Posterior vena cava (tissue), 2 donors: ENCODE results near the gene ABCC3. TPM values are rescaled to one million over a fixed set of nuclear protein-coding genes. Genes with fewer than 3 reads are reported as not detected.

Experiments
- DNase-seq: peaks from one replicate; pipeline ENCODE4 v3.0.0-alpha.2; 2020; ENCODE audit warnings: low spot score
- intact Hi-C, 2 donors: fragments of 100-400 bp; cut with DNase I; formaldehyde crosslinking; loops; one replicate each; pipeline versions ENCODE4 v1.14.1 to v1.14.2; 2022 to 2023
- total RNA-seq, 2 donors: library from RNA; stranded (reverse); fragmentation: NEBNext Ultra II Directional; extraction: Animal tissue kit (Norgen Biotek cat#: 25700); gene quantifications; one replicate each; pipeline ENCODE4 v1.2.1, GENCODE V29; 2021
- donor health status: DM: yes; HTN: yes; CAD: no.
- donor health status: DM: yes; HTN: yes; CAD: no.

The ABCC3 gene
- total RNA-seq, 2 donors from 2014 or later: 13.1 to 19.8 TPM

DNA sequence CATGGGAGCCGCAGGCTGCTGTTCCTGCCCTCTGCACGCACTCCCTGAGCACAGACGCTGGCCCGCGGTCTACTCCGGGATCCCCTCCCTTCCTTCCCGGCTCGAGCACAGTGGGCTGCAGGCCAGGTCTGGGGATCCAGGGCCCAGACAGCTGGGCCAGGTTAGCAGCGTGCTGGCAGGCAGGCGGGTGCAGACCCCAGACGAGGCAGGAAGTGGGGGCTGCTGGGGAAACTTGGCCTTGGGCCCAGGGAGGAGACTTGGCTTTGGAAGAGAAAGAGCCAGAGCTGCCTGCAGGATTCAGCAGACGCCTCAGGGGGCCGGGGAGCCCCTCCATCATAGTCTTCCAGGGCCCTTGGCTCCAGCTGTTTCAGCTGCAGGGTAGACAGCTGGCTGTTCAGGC lies 30.2 kb upstream of the ABCC3 start:
- peak; percentile 87 for DNase-seq

DNA sequence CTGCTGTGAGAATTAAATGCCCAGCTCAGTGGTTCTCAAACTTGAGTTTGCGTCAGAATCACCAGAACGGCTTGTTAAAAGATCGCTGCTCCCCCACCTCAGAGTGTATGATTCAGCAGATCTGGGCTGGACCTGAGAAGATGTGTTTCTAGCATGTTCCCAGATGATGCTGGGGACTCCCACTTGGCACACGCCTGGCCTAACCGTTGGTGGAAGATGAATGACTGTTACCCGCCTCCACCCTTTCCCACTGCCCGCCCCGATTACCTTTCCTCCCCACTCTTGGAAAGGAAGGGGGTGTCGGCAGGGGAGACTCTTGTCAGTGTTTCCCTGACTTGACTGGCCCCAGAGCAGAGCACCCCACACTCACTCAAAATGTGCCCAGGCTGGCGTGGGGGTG lies 29.3 kb upstream of the ABCC3 start:
- intact Hi-C loops: no loop called here
- DNase-seq: no peak

More for the DNA sequence above, 30.2 kb upstream of the ABCC3 start:
- intact Hi-C loops: no loop called here

DNA sequence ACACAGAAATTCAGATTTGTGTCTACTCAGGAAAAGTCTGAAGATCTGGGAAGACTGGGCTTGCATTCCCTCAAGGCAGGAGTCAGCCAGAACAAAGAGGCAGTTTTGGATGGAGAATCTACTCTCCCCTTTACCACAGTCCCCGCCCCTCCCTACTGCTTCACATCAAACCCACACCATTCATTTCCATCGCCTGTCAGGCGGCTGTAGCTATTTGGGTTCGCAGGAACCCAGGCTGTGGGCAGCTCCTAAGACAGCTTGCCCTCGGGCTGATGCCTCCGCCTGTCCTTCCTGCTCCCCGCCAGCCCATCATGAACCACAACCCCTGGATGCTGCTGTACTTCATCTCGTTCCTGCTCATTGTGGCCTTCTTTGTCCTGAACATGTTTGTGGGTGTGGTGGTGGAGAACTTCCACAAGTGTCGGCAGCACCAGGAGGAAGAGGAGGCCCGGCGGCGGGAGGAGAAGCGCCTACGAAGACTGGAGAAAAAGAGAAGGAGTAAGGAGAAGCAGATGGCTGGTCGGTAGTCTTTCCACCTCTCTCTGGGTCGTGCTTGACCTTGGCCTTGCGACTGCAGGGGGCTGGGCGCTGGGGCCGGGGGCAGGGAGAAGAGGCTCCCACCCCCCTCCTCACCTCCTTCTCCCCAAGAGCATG lies 27.0 kb upstream of the ABCC3 start:
- no peak for DNase-seq
- intact Hi-C loops: no loop called here

DNA sequence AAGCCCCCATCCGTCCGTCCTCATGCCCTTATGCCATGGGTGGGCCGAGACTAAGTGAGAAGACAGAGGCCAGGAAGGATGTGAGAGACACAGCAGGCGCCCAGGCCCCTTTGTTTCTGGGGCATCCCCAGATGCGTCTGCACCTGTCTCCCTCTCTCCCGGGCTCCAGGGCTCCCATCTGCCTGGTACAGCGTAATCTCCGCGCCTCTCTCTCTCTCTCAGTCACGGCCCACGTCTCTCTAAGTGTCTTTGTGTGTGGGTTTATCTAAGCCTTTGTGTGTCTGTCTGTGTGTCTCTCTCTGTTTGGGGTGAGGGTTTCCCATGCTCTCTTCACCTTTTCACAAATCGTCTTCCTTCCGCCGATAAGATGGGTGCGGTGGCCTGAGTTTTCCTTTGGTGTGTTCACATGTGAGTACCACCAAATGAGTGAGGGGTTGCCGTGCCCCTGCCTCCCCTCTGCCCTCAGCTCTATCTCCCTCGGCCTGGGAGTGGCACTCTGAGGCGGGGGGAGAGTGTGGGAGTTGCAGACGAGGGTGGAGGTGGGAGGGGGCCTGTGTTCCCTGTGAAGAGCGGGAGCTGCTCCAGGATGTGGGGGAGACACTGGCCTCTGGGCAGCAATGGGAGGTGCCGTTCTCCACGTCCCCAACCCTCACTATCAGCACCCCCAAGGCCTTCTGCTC lies 25.8 kb upstream of the ABCC3 start:
- intact Hi-C loops: no loop called here

DNA sequence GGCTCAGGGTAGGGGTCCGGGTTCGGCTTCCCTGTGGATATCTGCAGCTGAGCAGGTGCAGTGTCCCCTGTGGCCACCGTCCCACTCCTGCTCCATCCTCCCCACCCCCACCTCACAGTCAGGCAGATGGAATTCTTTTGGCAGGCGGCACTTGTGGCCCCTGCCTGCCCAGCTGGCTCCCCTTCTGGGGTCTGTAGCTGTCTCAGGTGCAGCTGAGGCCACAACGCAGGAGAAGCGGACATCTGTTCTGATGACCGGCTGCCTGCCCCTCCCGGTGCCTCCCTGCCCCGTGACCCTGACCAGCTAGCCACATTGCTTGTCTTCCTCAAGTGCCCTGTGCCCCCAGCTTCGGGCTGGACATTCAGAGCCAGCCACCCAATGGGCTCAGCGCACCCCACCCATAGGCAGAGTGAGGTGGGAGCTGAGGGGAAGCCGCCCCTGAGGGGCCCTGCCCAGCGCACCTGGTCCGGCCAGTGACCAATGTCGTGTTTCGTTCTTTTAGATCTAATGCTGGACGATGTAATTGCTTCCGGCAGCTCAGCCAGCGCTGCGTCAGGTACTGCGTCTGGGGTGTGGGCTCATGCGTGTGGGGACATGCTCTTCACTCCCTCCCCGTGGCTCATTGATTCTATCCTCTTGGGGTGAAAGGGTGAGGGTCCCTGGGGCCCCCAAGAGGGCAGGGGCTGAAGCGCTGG lies 25.2 kb upstream of the ABCC3 start:
- intact Hi-C loops: no loop called here
- DNase-seq: no peak

More for the DNA sequence above, 25.8 kb upstream of the ABCC3 start:
- no peak for DNase-seq

DNA sequence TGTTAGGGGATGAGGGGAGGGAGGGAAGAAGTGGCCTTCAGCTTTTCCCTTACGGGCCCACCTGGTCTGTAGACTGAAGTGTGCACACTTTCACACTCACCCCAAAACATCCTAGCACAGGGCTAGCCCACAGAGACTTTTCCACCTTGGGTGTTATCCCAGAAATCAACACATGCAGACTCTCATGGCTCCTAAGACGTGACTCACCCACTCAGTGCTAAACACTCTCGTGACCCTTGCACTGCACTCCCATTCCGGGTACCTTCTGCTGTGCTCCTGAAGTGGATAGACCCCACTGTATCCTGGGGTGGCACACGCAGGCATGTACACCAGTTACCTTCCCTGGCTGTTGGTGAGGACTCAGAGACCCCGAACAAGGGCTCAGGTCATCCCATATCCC lies 23.0 kb upstream of the ABCC3 start:
- no peak for DNase-seq
- intact Hi-C loops: no loop called here

DNA sequence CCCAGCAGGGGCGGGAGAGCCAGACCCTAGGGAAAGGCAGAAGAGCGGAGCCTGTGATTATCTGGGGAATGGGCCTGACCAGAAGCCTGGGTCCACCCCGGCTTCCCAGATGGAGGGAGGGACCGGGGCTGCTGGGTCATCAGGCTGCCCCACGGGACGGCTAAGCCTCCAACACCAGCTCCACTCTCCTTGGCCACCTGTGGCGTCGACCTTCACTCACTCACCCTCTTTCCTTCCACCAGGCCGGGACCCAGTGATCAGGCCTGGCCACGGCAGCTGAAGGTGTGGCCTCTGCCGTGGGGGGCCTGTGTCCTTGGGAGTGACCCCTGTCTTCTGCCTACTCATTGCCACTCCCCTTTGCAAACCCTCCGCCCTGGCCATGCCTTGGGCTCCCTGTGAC lies 22.4 kb upstream of the ABCC3 start:
- intact Hi-C loops: no loop called here
- DNase-seq: no peak

DNA sequence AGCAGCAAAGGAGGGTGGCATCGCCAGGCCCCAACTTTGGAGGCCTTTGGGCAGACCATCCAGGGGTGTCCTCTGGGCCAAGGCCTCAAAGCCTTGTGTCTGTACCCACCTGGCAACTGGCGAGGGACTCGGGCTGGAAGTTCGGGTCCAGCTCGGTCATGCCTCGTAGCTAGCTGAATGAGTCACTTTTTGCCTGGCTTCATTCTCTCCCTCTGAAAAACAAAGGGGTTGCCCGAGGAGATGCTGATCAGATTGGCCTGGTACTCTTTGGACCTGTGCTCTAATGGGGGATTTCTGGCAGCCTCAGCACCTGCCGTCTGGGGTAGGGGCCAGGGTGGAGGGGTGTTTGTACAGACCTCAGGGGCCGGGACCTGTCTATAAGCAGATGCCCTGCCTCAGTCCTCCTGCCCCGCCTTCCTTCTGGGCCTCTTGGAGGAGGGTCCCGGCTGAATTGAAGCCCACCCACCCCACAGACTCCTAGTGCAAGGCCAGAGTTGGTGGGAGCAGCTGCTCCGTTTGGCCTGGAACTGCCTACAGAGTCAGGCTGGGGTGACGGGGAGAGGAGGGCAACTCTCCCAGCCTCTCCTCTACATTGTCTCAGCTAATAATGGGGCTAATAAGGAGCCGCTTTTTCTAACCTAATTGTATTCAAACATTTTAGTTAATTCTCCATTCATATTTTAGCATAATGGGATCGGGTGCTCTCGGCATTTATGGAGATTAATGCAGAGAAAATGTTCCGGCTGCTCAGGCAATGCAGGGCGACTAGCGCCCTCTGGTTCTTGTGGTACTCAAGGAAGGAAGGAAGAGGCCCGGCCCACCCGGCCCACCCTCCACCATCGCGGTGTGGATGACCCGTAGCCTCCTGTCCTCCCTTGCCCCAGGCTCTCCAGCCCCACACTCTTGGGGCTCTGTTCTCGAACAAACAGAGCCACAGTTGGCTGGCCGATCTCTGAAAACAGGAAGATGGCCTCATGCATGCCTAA lies 21.4 kb upstream of the ABCC3 start:
- intact Hi-C loops: no loop called here
- DNase-seq: no peak

DNA sequence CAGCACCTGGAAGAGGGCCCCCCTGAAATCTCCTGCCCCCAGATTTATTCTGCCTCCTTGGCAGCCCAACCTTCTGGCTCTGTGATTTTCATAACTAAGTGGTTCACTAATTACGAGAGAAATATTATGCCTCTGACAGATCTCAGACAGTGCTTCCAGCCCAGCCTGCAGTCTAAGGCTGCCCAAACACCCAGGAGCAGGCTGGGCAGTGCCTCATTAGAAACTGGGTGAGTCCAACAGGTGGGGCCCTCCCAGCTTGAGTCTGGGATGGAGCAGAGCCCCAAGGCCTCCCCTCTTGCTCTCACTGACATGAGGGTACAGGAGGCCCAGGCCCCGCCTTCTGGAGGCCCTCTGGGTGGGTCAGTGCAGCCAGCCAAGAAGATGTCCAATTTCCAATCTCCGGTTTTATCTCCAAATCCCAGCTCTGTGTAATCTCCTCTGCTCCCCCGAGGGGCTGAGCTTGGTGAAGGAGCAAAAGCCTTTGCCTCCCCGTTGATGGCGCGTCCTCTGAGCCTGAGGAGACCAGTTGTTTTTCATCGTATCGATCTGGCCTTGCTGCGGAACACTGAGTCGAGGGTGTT lies 20.1 kb upstream of the ABCC3 start:
- intact Hi-C loops: no loop called here
- no peak for DNase-seq

DNA sequence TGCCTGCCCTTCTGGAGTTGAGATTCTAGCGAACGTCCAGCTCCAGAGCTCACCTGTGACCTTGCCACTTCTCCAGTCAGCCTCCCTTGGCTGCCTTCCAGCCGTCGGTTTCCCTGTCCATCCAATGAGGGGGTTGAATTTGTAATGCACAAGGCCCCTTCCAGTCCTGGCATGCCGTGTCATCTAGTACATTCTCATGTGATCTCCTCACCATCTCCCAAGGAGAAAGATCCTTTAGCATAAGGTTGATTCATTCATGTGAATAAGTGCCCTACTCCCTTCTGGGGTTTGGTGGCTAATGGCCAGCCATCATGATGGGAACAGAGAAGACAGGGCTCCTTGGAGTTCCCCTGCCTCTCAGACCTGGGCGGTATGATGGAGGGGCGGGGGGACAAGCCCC lies 18.9 kb upstream of the ABCC3 start:
- intact Hi-C loops: no loop called here
- no peak for DNase-seq

DNA sequence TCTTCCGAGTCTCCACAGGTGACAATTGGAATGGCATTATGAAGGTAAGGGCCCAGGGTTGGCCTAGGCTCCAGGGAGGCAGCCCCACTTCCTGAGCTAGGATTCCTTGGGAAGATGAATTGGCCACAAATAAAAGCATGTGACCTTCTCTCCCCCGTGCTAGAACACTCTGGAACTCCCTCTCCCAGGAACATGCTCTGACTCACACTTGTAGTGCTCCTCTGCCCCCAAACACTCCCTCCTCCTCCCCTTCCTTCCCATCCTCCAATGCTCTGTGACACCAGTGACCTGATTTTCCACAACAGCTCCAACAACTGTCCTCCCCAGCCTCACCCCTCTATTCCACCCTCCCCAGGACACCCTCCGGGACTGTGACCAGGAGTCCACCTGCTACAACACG lies 16.4 kb upstream of the ABCC3 start:
- intact Hi-C loops: no loop called here
- no peak for DNase-seq

DNA sequence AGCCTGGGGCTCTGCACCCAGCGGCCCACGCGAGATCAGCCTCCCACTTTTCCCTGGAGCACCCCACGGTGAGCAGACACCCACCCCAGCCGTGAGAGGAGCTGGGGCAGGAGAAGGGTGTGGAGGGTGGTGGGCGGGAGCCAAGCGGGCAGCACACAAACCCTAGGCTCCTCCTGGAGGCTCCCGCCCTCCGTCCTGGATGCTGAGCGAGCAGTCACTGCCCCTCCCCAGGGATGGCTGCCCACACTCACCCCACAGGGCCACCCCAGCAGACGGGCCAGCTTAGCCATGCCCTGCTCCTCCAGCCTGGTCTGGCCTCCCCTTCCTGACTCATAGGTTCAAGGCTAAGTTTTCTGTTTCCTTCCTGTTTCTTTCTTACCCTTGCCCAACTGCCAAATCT lies 15.7 kb upstream of the ABCC3 start:
- intact Hi-C loops: no loop called here

DNA sequence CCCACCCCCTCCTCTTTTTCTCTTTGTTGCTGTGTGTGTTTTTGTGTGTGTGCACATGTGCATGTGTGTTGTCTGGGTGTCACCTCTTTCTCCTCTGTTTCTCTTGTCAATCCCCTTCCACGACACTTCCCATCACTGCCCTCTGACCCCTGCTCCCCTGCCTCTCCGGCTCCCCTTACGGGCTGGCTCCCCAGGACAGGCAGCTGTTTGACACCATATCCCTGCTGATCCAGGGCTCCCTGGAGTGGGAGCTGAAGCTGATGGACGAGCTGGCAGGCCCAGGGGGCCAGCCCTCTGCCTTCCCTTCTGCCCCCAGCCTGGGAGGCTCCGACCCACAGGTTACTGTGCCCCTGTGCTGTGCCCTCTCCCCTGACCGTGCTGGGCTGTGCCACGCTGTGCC lies 15.2 kb upstream of the ABCC3 start:
- intact Hi-C loops: no loop called here
- DNase-seq: no peak

More for the DNA sequence above, 15.7 kb upstream of the ABCC3 start:
- DNase-seq: no peak

DNA sequence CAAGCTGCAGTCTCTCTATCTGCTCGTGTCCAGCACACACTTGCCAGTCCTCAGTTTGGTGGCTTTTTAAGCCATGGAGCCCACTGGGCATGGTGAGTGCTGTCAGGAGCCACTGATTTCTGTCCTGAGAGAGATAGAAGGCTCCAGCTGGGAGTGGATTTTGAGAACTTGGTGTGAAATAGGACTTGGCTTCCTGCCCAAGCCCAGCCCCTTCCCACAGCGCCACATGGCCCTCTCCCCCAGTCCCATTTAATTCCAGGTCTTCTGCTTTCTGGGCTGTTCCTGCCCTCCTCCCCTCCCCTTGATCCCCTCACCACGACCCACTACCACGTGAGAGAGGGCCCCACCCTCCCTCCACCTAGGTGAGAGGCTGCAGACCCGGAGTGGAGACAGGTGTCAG lies 14.4 kb upstream of the ABCC3 start:
- intact Hi-C loops: no loop called here
- DNase-seq: no peak

DNA sequence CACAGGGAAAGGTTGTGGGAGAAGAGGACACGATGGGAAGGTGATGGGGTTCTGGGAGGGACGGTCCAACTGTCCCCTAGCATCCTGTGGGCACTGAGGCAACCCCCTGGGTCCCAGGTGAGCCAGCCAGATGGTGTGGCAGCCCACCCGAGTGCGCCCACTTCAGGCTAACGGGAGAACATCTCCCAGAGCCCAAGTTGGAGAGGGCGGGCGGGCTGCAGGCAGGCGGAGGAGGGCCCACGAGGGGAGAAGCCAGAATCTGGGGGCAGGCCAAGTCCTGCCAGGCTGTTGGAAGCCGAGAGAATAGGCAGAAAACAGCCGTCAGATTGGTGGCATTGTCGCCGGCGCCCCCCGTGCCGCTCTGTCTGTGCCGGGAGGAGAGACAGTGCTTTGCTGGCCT lies 13.8 kb upstream of the ABCC3 start:
- intact Hi-C loops: no loop called here

DNA sequence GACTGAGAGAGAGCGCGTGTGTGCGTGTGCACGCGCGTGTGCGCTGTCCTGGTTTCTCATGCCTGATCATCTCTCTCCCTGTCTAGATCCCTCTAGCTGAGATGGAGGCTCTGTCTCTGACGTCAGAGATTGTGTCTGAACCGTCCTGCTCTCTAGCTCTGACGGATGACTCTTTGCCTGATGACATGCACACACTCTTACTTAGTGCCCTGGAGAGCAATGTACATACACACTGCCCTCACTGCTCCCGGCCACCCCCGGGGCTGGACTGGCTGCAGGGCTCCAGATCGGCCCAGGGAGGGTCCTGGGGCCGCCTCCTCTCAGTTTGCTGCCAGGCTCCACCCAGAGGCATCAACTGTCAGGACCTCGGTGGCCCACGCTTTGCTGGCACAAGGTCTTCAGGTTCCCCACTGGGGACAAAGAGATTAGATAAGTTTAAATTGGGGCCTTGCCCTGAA lies 13.1 kb upstream of the ABCC3 start:
- intact Hi-C loops: no loop called here
- no peak for DNase-seq

More for the DNA sequence above, 13.8 kb upstream of the ABCC3 start:
- DNase-seq: no peak

DNA sequence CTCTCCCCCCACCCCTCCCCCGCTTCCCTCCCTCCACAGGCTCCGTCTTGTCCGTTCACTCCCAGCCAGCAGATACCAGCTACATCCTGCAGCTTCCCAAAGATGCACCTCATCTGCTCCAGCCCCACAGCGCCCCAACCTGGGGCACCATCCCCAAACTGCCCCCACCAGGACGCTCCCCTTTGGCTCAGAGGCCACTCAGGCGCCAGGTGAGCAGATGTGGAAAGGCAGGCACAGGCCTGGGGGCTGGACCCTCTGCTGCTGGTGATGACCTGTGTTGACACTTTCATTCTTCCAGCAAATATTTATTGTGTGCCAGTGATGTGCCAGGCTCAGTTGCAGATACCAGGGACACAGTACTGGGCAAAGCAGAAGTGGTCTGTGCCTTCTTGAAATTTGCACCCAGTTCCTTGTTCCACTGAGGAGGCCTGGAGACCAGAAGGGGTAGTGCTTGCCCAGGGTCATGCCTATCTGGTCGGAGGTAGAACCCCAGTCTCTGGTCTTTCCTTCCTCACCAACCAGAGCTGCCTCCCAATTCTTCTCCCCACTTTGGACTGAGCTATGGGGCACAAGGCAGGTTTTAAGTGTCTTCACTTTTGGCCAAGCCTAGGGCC lies 10.3 kb upstream of the ABCC3 start:
- no peak for DNase-seq
- intact Hi-C loops: no loop called here

DNA sequence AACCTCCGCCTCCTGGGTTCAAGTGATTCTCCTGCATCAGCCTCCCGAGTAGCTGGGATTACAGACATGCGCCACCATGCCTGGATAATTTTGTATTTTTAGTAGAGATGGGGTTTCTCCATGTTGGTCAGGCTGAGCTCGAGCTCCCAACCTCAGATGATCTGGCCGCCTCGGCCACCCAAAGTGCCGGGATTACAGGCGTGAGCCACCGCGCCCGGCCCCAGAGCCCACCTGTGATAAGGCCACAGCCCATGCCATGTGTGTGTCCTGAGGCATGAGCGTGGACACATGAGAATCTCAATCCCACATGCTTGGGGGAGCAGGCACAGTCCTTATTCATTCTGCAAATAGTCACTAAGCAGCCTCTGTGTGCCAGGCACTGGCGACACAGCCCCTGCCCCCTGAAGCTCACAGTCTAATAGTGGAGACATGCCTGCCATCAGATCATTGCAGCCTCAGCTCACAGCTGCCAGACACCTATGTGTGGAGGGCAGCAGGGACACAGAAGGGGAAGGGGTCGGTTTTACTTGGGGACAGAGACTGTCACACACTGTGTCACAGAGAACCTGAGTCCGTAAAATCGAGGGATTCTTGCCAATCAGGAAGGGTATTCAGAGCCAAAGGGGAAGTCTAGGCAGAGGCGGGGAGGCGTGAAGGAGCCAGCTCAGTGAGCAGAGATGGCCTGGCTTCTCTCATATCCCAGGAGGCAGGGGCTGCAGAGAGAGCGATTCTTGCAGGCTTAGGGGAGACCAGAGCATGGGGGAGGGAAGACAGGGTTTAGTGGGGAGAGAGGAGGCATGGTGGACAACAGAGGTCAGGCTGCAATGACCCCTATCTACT lies 9.4 kb upstream of the ABCC3 start:
- intact Hi-C loops: loop anchor here in 1 of 2 donors (5.0 kb wide), 1 partner anchor 73 kb away; no protein-coding TSS in a partner anchor
- no peak for DNase-seq
